BE2C (cell line): ENCODE measurements around the gene RAB23.

Experiments used
- DNase-seq: peaks from one replicate; pipeline ENCODE4 v3.0.0-alpha.2; 2020
- H3K27me3 ChIP-seq: fragments of 250-450 bp; sonication (Bioruptor Pico); 2 replicates; pipeline ENCODE4 v1.5.1; 2020; ENCODE audit warnings: mild to moderate bottlenecking
- H3K36me3 ChIP-seq: fragments of 250-450 bp; sonication (Bioruptor Pico); 2 replicates; pipeline ENCODE4 v1.5.1; 2020; ENCODE audit warnings: mild to moderate bottlenecking
- H3K4me1 ChIP-seq: fragments of 250-450 bp; sonication (Bioruptor Pico); 2 replicates; pipeline ENCODE4 v1.5.1; 2020
- H3K4me3 ChIP-seq: 2 replicates; pipeline ENCODE4 v1.5.1; 2011; ENCODE audit warnings: low read depth, low read length
- H3K9me3 ChIP-seq: fragments of 250-450 bp; sonication (Bioruptor Pico); 2 replicates; pipeline ENCODE4 v1.5.1; 2020
- TF ChIP-seq, protein P1 (sequence below): IDR thresholded peaks from 2 replicates; pipeline ENCODE4 v1.5.1; 2012; ENCODE audit warnings: mild to moderate bottlenecking, low read depth, low read length

RAB23 gene

DNA sequence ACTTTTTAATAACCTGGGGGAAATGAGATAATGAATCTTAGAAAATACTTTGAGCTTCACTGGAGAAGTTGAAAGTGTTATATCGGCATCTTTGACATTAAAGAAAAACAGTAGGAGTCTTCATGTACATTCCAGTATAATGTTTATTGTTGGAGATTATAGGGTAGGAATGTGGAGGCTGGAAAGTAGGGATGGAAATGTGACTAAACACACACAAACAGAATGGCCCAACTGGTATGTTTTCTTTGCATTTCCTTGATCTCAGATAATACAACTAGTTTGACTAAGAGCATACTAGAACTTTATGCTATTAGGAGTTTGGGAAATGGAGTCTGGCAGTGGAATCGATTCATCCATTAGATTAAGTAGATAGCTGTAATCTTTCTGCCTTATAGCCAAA is 60.1 kb downstream of the RAB23 start:
- Histone ChIP-seq H3K4me3 (no peak overlapping the region), H3K27me3 (no peaks in the 10 kb centered on the region), H3K9me3 (no peaks in the 10 kb centered on the region), H3K36me3 (peaks cover 6% of the 10 kb centered on the region), H3K4me1 (no peaks in the 10 kb centered on the region)
- no peak for DNase-seq
- TF ChIP-seq, protein P1, sequence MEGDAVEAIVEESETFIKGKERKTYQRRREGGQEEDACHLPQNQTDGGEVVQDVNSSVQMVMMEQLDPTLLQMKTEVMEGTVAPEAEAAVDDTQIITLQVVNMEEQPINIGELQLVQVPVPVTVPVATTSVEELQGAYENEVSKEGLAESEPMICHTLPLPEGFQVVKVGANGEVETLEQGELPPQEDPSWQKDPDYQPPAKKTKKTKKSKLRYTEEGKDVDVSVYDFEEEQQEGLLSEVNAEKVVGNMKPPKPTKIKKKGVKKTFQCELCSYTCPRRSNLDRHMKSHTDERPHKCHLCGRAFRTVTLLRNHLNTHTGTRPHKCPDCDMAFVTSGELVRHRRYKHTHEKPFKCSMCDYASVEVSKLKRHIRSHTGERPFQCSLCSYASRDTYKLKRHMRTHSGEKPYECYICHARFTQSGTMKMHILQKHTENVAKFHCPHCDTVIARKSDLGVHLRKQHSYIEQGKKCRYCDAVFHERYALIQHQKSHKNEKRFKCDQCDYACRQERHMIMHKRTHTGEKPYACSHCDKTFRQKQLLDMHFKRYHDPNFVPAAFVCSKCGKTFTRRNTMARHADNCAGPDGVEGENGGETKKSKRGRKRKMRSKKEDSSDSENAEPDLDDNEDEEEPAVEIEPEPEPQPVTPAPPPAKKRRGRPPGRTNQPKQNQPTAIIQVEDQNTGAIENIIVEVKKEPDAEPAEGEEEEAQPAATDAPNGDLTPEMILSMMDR, result no peak

DNA sequence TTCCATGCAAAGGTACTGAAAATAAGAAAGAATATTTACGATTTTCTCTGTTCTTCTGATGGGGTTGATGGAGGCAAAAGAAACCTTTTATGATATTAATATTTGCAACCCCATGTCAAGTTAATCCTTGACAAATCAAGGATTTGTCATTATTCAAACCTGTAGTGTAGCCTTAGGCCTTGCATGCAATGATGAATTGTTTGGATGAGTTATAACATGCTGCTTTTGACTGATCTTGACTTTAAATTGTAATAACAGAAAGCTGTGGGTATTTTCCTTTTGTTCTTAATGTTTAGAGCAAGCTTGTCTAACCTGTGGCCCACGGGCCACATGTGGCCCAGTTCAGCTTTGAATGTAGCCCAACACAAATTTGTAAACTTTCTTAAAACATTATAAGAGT is 63.0 kb downstream of the RAB23 start:
- TF ChIP-seq, protein P1, result no peak
- H3K4me3 ChIP-seq, result no peak overlapping the region
- H3K27me3 ChIP-seq, result no peaks in the 10 kb centered on the region
- H3K4me1 ChIP-seq, result no peaks in the 10 kb centered on the region
- H3K9me3 ChIP-seq, result no peaks in the 10 kb centered on the region
- peaks cover 12% of the 10 kb centered on the region for H3K36me3 ChIP-seq
- no peak for DNase-seq

DNA sequence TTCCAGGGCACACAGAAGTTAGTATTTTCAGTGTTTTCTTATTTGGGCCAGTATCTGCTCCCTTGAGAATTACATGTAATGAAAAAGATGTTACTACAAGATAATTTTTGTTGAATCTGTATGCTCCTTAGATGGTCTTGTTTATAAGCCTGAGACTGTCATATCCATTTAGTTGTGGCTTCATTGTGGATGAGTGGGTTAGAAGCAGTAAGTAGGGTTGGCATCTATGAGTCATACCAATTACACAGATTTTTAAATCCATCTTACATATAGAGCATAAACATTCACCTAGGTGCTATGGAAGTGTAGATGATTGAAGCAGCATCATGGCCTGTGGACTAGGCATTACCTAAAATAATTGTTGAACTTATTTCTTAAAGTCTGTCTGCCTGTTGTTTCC is 63.4 kb downstream of the RAB23 start:
- Histone ChIP-seq H3K36me3 (peaks cover 15% of the 10 kb centered on the region), H3K4me3 (no peak overlapping the region), H3K9me3 (no peaks in the 10 kb centered on the region), H3K4me1 (no peaks in the 10 kb centered on the region), H3K27me3 (no peaks in the 10 kb centered on the region)
- DNase-seq, result no peak
- TF ChIP-seq, protein P1, result no peak

DNA sequence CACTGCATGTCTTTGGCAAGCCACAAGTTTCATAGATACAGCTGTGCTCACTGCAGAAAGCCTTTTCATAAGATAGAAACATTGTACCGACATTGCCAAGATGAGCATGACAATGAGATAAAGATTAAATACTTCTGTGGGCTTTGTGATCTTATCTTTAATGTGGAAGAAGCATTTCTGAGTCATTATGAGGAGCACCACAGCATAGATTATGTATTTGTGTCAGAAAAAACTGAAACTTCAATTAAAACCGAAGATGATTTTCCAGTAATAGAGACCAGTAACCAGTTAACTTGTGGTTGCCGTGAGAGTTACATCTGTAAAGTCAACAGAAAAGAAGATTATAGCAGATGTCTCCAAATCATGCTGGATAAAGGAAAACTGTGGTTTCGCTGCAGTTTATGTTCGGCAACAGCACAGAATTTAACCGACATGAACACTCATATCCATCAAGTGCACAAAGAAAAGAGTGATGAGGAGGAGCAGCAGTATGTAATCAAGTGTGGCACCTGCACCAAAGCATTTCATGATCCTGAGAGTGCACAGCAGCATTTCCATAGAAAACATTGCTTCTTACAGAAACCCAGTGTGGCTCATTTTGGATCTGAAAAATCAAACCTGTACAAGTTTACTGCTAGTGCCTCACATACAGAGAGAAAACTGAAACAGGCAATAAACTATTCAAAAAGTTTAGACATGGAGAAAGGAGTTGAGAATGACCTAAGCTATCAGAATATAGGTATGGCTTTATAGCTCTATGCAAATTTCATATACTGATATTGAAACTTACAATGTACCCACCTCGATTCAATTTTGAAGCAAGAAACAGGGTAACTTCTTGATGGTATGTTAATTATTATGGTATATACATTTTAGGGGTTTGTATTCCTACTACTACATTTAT is 73.9 kb downstream of the RAB23 start:
- H3K27me3 ChIP-seq, result no peaks in the 10 kb centered on the region
- no peak overlapping the region for H3K4me3 ChIP-seq
- H3K36me3 ChIP-seq, result peaks cover 24% of the 10 kb centered on the region
- TF ChIP-seq, protein P1, result no peak
- H3K4me1 ChIP-seq, result no peaks in the 10 kb centered on the region
- no peaks in the 10 kb centered on the region for H3K9me3 ChIP-seq
- DNase-seq, result no peak

DNA sequence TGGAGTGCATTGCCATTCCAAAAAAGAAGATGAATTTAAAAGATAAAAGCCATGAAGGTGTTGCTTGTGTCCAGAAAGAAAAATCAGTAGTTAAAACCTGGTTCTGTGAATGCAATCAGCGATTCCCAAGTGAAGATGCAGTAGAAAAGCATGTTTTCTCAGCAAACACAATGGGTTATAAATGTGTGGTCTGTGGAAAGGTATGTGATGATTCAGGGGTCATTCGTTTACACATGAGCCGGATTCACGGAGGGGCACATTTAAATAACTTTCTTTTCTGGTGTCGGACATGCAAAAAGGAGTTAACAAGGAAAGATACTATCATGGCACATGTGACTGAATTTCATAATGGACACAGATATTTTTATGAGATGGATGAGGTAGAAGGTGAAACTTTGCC is 74.7 kb downstream of the RAB23 start:
- Histone ChIP-seq H3K27me3 (no peaks in the 10 kb centered on the region), H3K9me3 (no peaks in the 10 kb centered on the region), H3K36me3 (peaks cover 18% of the 10 kb centered on the region), H3K4me3 (no peak overlapping the region), H3K4me1 (no peaks in the 10 kb centered on the region)
- TF ChIP-seq, protein P1, result no peak
- no peak for DNase-seq

DNA sequence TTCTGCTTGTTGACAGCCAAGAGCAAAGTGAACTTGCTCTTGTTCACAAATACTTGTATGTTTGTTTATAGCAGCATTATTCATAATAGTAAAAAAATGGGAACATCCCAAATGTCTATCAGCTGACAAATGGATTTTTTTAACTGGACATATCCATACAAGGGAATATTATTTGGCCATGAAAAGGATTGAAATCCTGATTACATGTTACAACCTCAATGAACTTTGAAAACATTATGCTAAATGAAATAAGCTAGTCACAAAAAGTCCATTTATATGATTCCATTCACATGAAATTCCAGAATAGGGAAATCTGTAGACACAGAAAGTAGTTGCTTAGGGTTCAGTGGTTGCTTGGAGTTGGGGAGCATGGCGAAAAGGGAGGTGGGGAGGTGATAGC is 78.4 kb downstream of the RAB23 start:
- H3K36me3 ChIP-seq, result peaks cover 18% of the 10 kb centered on the region

More for the DNA sequence above, 78.4 kb downstream of the RAB23 start:
- TF ChIP-seq, protein P1, result no peak
- no peak for DNase-seq
- Histone ChIP-seq H3K9me3 (no peaks in the 10 kb centered on the region), H3K4me3 (no peak overlapping the region), H3K4me1 (no peaks in the 10 kb centered on the region), H3K27me3 (no peaks in the 10 kb centered on the region)
